ENCODE data around the gene RXRB.

DNA sequence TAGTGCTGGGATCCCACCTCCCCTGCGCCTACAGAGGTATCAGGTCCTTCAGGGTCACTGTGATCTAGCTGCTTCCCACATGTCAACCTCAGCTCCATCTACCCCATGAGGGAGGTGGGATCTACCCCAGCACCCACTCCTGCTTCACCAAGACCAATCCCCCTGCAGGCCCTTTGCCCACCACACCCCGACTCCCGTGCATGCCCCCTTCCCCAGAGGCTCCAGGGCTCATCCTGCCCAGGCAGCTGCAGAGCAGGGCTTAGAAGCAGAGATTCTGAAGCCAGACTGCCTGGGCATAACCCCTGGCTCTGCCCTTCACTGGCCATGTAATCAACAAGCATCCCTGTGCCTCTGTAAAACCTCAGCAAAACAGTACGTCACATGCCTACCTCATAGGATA, 25.7 kb downstream of the RXRB start:
- TF ChIP-seq, protein P1, sequence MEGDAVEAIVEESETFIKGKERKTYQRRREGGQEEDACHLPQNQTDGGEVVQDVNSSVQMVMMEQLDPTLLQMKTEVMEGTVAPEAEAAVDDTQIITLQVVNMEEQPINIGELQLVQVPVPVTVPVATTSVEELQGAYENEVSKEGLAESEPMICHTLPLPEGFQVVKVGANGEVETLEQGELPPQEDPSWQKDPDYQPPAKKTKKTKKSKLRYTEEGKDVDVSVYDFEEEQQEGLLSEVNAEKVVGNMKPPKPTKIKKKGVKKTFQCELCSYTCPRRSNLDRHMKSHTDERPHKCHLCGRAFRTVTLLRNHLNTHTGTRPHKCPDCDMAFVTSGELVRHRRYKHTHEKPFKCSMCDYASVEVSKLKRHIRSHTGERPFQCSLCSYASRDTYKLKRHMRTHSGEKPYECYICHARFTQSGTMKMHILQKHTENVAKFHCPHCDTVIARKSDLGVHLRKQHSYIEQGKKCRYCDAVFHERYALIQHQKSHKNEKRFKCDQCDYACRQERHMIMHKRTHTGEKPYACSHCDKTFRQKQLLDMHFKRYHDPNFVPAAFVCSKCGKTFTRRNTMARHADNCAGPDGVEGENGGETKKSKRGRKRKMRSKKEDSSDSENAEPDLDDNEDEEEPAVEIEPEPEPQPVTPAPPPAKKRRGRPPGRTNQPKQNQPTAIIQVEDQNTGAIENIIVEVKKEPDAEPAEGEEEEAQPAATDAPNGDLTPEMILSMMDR (IDR thresholded peaks at IDR 0.05; ENCODE audit: low read length), result no peak
- no peak for TF ChIP-seq EZH2 (IDR thresholded peaks at IDR 0.05; ENCODE audit: borderline replicate concordance, low read length)
